Colonic mucosa (tissue), 4 donors: Measurements from ENCODE around the gene RAE1. TPM values are rescaled to one million over a fixed set of nuclear protein-coding genes. Genes with fewer than 3 reads are reported as not detected.

Experiments used
- DNase-seq: peaks from one replicate; pipeline ENCODE4 v3.0.0-alpha.2; 2020
- H3K27ac ChIP-seq: fragments of 200-600 bp; one replicate; pipeline ENCODE4 v1.8.0; 2021
- H3K27me3 ChIP-seq: fragments of 200-600 bp; one replicate; pipeline ENCODE4 v1.8.0; 2021
- H3K36me3 ChIP-seq: fragments of 200-600 bp; one replicate; pipeline ENCODE4 v1.8.0; 2021
- H3K4me1 ChIP-seq: fragments of 200-600 bp; one replicate; pipeline ENCODE4 v1.8.0; 2021; ENCODE audit warnings: mild to moderate bottlenecking
- H3K4me3 ChIP-seq: fragments of 200-600 bp; one replicate; pipeline ENCODE4 v1.8.0; 2021
- H3K9ac ChIP-seq, 2 donors: one replicate each; pipeline ENCODE4 v1.7.0; 2013; ENCODE audit warnings: control low read depth in 2 of 2, low read depth in 2 of 2, low read length in 2 of 2
- H3K9me3 ChIP-seq: fragments of 200-600 bp; one replicate; pipeline ENCODE4 v1.8.0; 2021
- intact Hi-C: fragments of 100-400 bp; cut with DNase I; formaldehyde crosslinking; loops from one replicate; pipeline ENCODE4 v1.14.1; 2022
- total RNA-seq, 2 donors: library from RNA; stranded (reverse); fragmentation: NEBNext Ultra II Directional in 1 of 2; extraction: Animal tissue kit (Norgen Biotek cat#: 25700) in 1 of 2; gene quantifications; one replicate each; pipeline ENCODE4 v1.2.1, GENCODE V29; 2021
- TF ChIP-seq, protein P1 (sequence below): fragments of 200-600 bp; IDR thresholded peaks from one replicate; pipeline ENCODE4 v1.8.0; 2022; ENCODE audit warnings: antibody characterized with exemption, mild to moderate bottlenecking
- donor health status: healthy.
- donor health status: DM: no; HTN: no; CAD: no.
- donor health status: DM: no; HTN: no; CAD: no.

The RAE1 gene
- total RNA-seq, 2 donors from 2014 or later, result 20.3 to 29.3 TPM

DNA sequence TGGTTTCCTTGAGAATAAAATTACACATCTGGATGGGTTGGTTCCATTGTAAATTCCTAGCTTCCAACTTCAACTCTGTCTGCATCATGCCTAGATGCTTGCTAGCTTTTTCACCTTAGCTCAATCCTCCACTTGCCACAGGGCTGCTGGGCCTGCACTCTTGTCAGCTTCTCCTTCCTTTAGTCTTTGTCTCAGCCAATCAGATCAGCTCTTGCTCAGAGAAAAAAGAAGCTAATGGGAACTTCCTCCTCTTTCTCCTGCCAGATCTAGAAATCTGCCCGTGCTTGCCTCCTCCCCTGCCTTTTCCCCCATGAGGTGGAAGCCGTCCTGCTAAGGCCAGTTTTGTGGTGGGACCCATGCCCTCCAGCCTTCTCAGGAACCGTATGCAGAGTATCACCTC is 18.5 kb downstream of the RAE1 start:
- Histone ChIP-seq H3K4me1 (no peaks in the 10 kb centered on the region), H3K9ac (no peak overlapping the region), H3K9me3 (no peaks in the 10 kb centered on the region), H3K27me3 (no peaks in the 10 kb centered on the region), H3K4me3 (no peak overlapping the region), H3K36me3 (peaks cover 18% of the 10 kb centered on the region), H3K27ac (no peak overlapping the region)
- DNase-seq, result no peak
- intact Hi-C loops, result loop anchor here (10.0 kb wide), 1 partner anchor 845 kb away; no protein-coding TSS in a partner anchor
- TF ChIP-seq, protein P1, sequence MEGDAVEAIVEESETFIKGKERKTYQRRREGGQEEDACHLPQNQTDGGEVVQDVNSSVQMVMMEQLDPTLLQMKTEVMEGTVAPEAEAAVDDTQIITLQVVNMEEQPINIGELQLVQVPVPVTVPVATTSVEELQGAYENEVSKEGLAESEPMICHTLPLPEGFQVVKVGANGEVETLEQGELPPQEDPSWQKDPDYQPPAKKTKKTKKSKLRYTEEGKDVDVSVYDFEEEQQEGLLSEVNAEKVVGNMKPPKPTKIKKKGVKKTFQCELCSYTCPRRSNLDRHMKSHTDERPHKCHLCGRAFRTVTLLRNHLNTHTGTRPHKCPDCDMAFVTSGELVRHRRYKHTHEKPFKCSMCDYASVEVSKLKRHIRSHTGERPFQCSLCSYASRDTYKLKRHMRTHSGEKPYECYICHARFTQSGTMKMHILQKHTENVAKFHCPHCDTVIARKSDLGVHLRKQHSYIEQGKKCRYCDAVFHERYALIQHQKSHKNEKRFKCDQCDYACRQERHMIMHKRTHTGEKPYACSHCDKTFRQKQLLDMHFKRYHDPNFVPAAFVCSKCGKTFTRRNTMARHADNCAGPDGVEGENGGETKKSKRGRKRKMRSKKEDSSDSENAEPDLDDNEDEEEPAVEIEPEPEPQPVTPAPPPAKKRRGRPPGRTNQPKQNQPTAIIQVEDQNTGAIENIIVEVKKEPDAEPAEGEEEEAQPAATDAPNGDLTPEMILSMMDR, result no peak

DNA sequence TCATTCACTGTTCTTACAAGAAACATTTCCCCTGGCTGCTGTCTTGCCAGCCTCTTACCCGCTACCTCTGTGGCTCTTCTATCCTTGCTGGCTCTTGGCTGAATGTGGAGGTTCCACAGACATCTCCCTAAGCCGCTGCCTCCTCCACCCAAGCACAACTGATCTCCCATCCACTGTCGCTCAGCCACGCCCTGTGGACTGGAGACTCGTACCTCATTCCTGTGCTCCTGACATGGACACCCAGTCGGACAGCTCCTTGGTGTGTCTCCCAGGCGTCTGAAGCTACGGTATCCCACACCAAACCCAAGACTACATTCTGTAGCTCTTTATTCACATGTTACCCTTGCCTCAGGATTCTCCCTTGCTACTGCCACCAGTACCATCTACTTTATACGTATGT is 19.3 kb downstream of the RAE1 start:
- intact Hi-C loops, result loop anchor here (10.0 kb wide), 1 partner anchor 224 kb away; no protein-coding TSS in a partner anchor
- no peak overlapping the region for H3K4me3 ChIP-seq
- H3K9me3 ChIP-seq, result no peaks in the 10 kb centered on the region
- peaks cover 17% of the 10 kb centered on the region for H3K36me3 ChIP-seq
- no peaks in the 10 kb centered on the region for H3K4me1 ChIP-seq
- no peak overlapping the region for H3K9ac ChIP-seq
- H3K27ac ChIP-seq, result no peak overlapping the region
- DNase-seq, result no peak
- TF ChIP-seq, protein P1, result no peak
- H3K27me3 ChIP-seq, result no peaks in the 10 kb centered on the region

DNA sequence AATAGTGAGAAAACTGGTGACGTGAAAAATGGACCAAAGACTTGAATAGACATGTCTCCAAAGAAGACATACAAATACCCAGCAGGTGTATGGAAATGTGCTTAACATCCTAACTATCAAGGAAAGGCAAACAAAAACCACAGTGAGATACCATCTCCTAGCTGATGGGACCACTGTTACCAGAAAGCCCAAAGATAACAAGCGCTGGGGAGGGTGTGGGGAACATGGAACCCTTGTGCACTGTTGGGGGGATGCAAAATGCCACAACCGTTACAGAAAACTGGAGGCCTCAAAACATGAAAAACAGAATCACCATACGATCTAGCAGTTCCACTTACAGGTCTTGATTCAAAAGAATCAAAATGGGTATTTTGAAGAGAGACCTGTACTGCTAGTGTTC is 20.3 kb downstream of the RAE1 start:
- DNase-seq, result no peak
- peaks cover 11% of the 10 kb centered on the region for H3K36me3 ChIP-seq
- no peak overlapping the region for H3K27ac ChIP-seq
- no peaks in the 10 kb centered on the region for H3K4me1 ChIP-seq
- TF ChIP-seq, protein P1, result no peak
- H3K4me3 ChIP-seq, result no peak overlapping the region
- H3K9me3 ChIP-seq, result no peaks in the 10 kb centered on the region
- H3K9ac ChIP-seq, result no peak overlapping the region
- no peaks in the 10 kb centered on the region for H3K27me3 ChIP-seq
- intact Hi-C loops, result loop anchor here (10.0 kb wide), 1 partner anchor 223 kb away; no protein-coding TSS in a partner anchor

DNA sequence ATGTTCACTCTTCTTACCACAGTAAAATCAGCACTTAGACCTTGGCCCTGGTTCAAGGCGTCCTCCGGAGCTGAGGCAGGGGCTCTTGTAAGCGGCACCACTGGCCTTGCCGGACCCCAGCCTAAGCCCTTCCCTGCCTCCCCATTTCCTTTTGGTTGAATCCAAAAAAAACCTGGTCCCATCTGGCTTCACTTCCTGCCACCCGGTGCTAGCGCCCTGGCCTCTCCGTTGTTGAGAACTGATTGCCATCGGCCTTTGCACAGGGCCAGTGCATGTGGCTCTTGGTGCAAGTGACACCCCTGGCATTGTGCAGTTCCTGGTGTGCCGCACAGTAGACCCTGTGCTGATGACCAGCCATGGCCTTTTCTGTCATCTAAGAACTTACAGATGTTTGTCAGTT is 21.1 kb downstream of the RAE1 start:
- H3K9me3 ChIP-seq, result no peaks in the 10 kb centered on the region
- no peak for DNase-seq
- no peaks in the 10 kb centered on the region for H3K4me1 ChIP-seq
- H3K36me3 ChIP-seq, result peaks cover 11% of the 10 kb centered on the region
- intact Hi-C loops, result loop anchor here (10.0 kb wide), 1 partner anchor 223 kb away; no protein-coding TSS in a partner anchor
- H3K27ac ChIP-seq, result no peak overlapping the region
- TF ChIP-seq, protein P1, result no peak
- H3K4me3 ChIP-seq, result no peak overlapping the region
- H3K27me3 ChIP-seq, result no peaks in the 10 kb centered on the region
- H3K9ac ChIP-seq, result no peak overlapping the region

DNA sequence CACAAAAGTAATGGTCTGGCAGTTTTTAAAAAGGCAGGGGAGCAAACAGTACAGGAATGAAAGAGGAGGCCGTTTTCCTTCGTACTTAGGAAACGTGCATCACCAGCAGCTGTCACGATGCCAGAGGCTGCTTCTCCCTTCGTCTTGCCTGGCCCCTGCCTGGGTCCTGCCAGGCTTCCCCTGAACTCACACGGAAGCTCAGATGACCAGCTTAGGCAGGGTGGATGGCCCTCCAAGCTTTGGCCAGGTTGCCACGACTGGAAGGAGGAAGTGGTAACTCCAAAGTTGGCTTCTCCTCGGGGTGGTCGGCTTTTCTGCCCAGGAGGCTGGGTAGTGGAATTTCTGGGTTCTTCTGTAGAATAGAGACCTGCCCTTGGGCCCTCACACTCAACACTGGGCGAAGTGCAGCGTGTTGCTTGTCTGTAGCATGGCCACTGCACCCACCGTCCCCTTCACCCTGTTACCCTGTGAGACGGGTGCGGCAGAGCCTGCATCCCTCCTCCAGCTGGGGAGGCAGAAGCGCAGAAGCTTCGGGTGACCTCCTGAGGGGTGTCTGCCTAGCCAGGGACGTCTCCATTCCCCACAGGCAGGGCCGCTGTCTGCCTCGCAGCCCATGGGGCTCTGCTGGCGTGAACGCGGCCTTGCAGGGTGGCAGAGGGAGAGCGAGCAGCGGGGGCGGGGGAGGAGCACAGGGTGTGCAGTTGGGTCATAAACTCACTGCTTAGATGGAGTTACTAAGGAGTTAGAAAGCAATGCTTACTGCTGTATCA is 21.7 kb downstream of the RAE1 start:
- Histone ChIP-seq H3K36me3 (peaks cover 11% of the 10 kb centered on the region), H3K27ac (no peak overlapping the region), H3K27me3 (no peaks in the 10 kb centered on the region), H3K9me3 (no peaks in the 10 kb centered on the region), H3K4me1 (no peaks in the 10 kb centered on the region), H3K9ac (no peak overlapping the region), H3K4me3 (no peak overlapping the region)
- no peak for DNase-seq
- TF ChIP-seq, protein P1, result no peak
- intact Hi-C loops, result loop anchor here (10.0 kb wide), 1 partner anchor 222 kb away; no protein-coding TSS in a partner anchor
